ENCODE data around the gene PIEZO2. TPM values are rescaled to one million over a fixed set of nuclear protein-coding genes. Genes with fewer than 3 reads are reported as not detected.

Gene PIEZO2
- total and polyA plus RNA-seq, 2 of the 8 experiments (the other 6 are each of a cell fraction or from before 2014, with no cell fraction given) = 4.7 to 16.5 TPM

GRCh38 chr18:10826400-10826799, 323.0 kb downstream of the PIEZO2 start (continued):
- TF ChIP-seq YY1 (IDR thresholded peaks at IDR 0.05; ENCODE audit: low read depth, low read length) (no peak), CBX8 (IDR thresholded peaks at IDR 0.05; ENCODE audit: borderline replicate concordance, low read depth, low read length) (no peak), TAF1 (IDR thresholded peaks at IDR 0.05; ENCODE audit: low read depth, low read length) (no peak), KDM5A (IDR thresholded peaks at IDR 0.05; ENCODE audit: low read length) (no peak), SP1 (IDR thresholded peaks at IDR 0.05; ENCODE audit: low read depth, low read length) (no peak), SAP30 (IDR thresholded peaks at IDR 0.05; ENCODE audit: insufficient read depth, insufficient replicate concordance, low read length) (no peak), RXRA (IDR thresholded peaks at IDR 0.05; ENCODE audit: insufficient read depth, low read depth, low read length) (no peak), SP2 (IDR thresholded peaks at IDR 0.05; ENCODE audit: low read length) (no peak), SIRT6 (IDR thresholded peaks at IDR 0.05; ENCODE audit: low read length) (no peak)
